GM12878 (cell line): ENCODE results near the gene SORBS2.

ENCODE experiments used
- CTCF ChIP-seq, 3 experiments: IDR thresholded peaks in 2 of 3; conservative IDR thresholded peaks in 1 of 3; 2 replicates each; pipeline ENCODE4 v1.5.1; 2011; ENCODE audit warnings: low read depth in 3 of 3, low read length in 3 of 3, mild to moderate bottlenecking in 3 of 3, control low read depth in 2 of 3, moderate library complexity in 2 of 3, inconsistent platforms in 1 of 3, mixed read lengths in 1 of 3; ENCODE audit not compliant: control insufficient read depth in 2 of 3, insufficient read depth in 1 of 3; ENCODE audit errors: extremely low read depth in 1 of 3
- FOXK2 ChIP-seq: fragments of 450-650 bp; IDR thresholded peaks from 2 replicates; pipeline ENCODE4 v1.6.1; 2017; ENCODE audit warnings: mild to moderate bottlenecking, moderate library complexity
- HDAC6 ChIP-seq: fragments of 200-600 bp; sonication (generic); IDR thresholded peaks from one replicate; pipeline ENCODE4 v1.8.0; 2017; ENCODE audit warnings: antibody characterized with exemption; ENCODE audit not compliant: unreplicated experiment
- SMC3 ChIP-seq: IDR thresholded peaks from 2 replicates; pipeline ENCODE4 v1.6.1; 2011; ENCODE audit warnings: low read length, improper control_type of control experiment, borderline replicate concordance

GRCh38 chr4:185730387-185730786 is 81.6 kb downstream of the SORBS2 start:
- TF ChIP-seq CTCF (IDR thresholded peaks at IDR 0.05 in 2 of 3, conservative IDR thresholded peaks at IDR 0.05 in 1 of 3; ENCODE audit: control insufficient read depth in 2 of 3, extremely low read depth in 1 of 3, insufficient read depth in 1 of 3, low read depth in 3 of 3, low read length in 3 of 3) (no peak), HDAC6 (no peak), FOXK2 (no peak), SMC3 (no peak)
